Measurements from ENCODE around the gene KLK14.

KLK14 gene

DNA sequence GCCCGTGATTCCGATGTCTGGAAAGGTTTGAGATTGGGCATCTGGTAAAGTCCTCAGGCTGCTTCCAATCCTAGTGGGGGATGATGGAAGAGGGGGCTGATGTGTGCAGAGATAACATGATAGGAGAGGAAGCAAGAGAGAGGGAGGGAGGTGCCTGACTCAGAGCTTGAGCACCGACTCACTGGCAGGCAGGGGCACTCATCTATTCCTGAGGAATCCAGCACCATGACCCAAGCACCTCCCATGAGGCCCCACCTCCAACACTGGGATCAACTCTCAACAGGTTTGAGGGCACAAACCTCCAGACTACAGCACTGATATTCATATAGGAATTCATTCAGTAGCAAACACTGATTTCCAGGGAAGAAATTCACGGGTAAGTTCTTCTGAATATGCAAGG lies 36.4 kb upstream of the KLK14 start:
- no peaks in the 10 kb centered on the region for H3K27me3 ChIP-seq (ENCODE audit: insufficient read depth, poor library complexity, severe bottlenecking)
- DNase-seq (ENCODE audit: low read depth in 1 of 2, low spot score in 1 of 2): no peak

GRCh38 chr19:51116736-51117286 lies 34.1 kb upstream of the KLK14 start:
- DNase-seq (ENCODE audit: low read depth in 1 of 2, low spot score in 1 of 2): no peak
- TF ChIP-seq, protein P1, sequence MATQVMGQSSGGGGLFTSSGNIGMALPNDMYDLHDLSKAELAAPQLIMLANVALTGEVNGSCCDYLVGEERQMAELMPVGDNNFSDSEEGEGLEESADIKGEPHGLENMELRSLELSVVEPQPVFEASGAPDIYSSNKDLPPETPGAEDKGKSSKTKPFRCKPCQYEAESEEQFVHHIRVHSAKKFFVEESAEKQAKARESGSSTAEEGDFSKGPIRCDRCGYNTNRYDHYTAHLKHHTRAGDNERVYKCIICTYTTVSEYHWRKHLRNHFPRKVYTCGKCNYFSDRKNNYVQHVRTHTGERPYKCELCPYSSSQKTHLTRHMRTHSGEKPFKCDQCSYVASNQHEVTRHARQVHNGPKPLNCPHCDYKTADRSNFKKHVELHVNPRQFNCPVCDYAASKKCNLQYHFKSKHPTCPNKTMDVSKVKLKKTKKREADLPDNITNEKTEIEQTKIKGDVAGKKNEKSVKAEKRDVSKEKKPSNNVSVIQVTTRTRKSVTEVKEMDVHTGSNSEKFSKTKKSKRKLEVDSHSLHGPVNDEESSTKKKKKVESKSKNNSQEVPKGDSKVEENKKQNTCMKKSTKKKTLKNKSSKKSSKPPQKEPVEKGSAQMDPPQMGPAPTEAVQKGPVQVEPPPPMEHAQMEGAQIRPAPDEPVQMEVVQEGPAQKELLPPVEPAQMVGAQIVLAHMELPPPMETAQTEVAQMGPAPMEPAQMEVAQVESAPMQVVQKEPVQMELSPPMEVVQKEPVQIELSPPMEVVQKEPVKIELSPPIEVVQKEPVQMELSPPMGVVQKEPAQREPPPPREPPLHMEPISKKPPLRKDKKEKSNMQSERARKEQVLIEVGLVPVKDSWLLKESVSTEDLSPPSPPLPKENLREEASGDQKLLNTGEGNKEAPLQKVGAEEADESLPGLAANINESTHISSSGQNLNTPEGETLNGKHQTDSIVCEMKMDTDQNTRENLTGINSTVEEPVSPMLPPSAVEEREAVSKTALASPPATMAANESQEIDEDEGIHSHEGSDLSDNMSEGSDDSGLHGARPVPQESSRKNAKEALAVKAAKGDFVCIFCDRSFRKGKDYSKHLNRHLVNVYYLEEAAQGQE (IDR thresholded peaks at IDR 0.05; ENCODE audit: insufficient replicate concordance, low read depth): no peak
- no peak for TF ChIP-seq GABPA (IDR thresholded peaks at IDR 0.05; ENCODE audit: low read depth)
- no peak for TF ChIP-seq SPI1 (IDR thresholded peaks at IDR 0.05; ENCODE audit: borderline replicate concordance, low read depth)
- no peak for TF ChIP-seq POLR2AphosphoS5 (IDR thresholded peaks at IDR 0.05; ENCODE audit: low read depth)
- TF ChIP-seq, protein P2, sequence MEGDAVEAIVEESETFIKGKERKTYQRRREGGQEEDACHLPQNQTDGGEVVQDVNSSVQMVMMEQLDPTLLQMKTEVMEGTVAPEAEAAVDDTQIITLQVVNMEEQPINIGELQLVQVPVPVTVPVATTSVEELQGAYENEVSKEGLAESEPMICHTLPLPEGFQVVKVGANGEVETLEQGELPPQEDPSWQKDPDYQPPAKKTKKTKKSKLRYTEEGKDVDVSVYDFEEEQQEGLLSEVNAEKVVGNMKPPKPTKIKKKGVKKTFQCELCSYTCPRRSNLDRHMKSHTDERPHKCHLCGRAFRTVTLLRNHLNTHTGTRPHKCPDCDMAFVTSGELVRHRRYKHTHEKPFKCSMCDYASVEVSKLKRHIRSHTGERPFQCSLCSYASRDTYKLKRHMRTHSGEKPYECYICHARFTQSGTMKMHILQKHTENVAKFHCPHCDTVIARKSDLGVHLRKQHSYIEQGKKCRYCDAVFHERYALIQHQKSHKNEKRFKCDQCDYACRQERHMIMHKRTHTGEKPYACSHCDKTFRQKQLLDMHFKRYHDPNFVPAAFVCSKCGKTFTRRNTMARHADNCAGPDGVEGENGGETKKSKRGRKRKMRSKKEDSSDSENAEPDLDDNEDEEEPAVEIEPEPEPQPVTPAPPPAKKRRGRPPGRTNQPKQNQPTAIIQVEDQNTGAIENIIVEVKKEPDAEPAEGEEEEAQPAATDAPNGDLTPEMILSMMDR (IDR thresholded peaks at IDR 0.05; ENCODE audit: insufficient read depth, low read length): no peak
- Histone ChIP-seq H3K4me3 (replicated peaks; ENCODE audit: insufficient read depth, low read length) (no peak overlapping the region), H3K27ac (replicated peaks) (no peak overlapping the region), H3K27me3 (ENCODE audit: insufficient read depth, poor library complexity, severe bottlenecking) (no peaks in the 10 kb centered on the region)

More for the DNA sequence above, 36.4 kb upstream of the KLK14 start:
- Histone ChIP-seq H3K4me3 (replicated peaks; ENCODE audit: insufficient read depth, low read length) (no peak overlapping the region), H3K27ac (replicated peaks) (no peak overlapping the region)
- TF ChIP-seq, protein P1 (IDR thresholded peaks at IDR 0.05; ENCODE audit: insufficient replicate concordance, low read depth): no peak
- TF ChIP-seq, protein P2 (IDR thresholded peaks at IDR 0.05; ENCODE audit: insufficient read depth, low read length): no peak
- TF ChIP-seq GABPA (IDR thresholded peaks at IDR 0.05; ENCODE audit: low read depth) (no peak), POLR2AphosphoS5 (IDR thresholded peaks at IDR 0.05; ENCODE audit: low read depth) (no peak), SPI1 (IDR thresholded peaks at IDR 0.05; ENCODE audit: borderline replicate concordance, low read depth) (no peak)

DNA sequence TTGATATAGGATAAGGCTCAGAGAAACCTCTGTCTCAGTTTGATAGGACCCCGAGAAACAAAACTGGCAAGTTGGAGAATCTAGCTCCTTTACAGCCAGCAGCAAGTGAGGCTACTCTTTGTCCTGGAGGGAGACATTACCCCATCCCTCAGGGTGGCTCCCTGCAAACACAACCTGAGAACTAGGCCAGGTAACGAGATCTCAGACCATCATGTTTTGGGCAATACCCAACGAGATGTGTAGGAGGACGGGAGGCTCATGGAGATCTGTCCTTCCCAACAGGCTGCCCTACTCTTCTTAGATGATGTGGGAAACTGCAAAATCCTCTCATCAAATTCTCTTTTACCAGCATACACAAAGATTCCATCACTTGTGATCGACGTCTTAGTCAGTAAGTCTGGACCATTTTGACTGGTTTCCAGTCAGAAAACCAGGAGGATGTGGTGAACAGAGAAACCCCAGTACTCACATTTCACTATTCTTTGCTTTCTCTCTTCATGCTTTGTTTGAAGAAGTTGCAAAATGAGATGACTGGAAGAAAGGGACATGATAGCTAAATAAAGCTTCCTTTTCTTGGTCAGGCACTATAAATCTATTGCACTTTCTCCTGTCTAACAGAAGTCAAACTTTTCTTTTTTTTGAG lies 31.5 kb upstream of the KLK14 start:
- no peaks in the 10 kb centered on the region for H3K27me3 ChIP-seq (ENCODE audit: insufficient read depth, poor library complexity, severe bottlenecking)
- TF ChIP-seq POLR2AphosphoS5 (IDR thresholded peaks at IDR 0.05; ENCODE audit: low read depth) (no peak), GABPA (IDR thresholded peaks at IDR 0.05; ENCODE audit: low read depth) (no peak), SPI1 (IDR thresholded peaks at IDR 0.05; ENCODE audit: borderline replicate concordance, low read depth) (no peak)
- TF ChIP-seq, protein P2 (IDR thresholded peaks at IDR 0.05; ENCODE audit: insufficient read depth, low read length): no peak
- TF ChIP-seq, protein P1 (IDR thresholded peaks at IDR 0.05; ENCODE audit: insufficient replicate concordance, low read depth): no peak
- H3K27ac ChIP-seq (replicated peaks): no peak overlapping the region
- no peak overlapping the region for H3K4me3 ChIP-seq (replicated peaks; ENCODE audit: insufficient read depth, low read length)
- DNase-seq (ENCODE audit: low read depth in 1 of 2, low spot score in 1 of 2): no peak
